C1 segment of cervical spinal cord (tissue), 14 donors: ENCODE data around the gene MATN3.
"Not testable (repeated sequence)": the region's sequence is repeated elsewhere in the genome, so short reads cannot be mapped to it uniquely, and the experiment has no call there.

Experiments used
- DNase-seq, 14 donors: peaks; one replicate each; lab custom pipeline; 2025; lab: John Stamatoyannopoulos, UW

The MATN3 gene

GRCh38 chr2:20012282-20013125 lies at the start of gene MATN3:
Gene MATN3 (minus strand): TSS chr2:20012668. CDS start chr2:20012631, 37 bp downstream.
- peak in 1 of 14 donors; percentile 5 for DNase-seq

GRCh38 chr2:20061940-20062339 lies 49.5 kb upstream of the MATN3 start:
- DNase-seq, result no peak

GRCh38 chr2:20061476-20061875 lies 49.0 kb upstream of the MATN3 start:
- DNase-seq, result no peak

GRCh38 chr2:20060106-20060505 lies 47.6 kb upstream of the MATN3 start:
- no peak for DNase-seq

GRCh38 chr2:20057268-20057667 lies 44.8 kb upstream of the MATN3 start:
- DNase-seq, result no peak

- DNase-seq, result no peak
Observed at GRCh38 chr2:20054931-20055330, 42.5 kb upstream of the MATN3 start.

GRCh38 chr2:20054119-20054518 lies 41.7 kb upstream of the MATN3 start:
- DNase-seq, result no peak

GRCh38 chr2:20052861-20053281 lies 40.4 kb upstream of the MATN3 start:
- peak in 1 of 14 donors; percentile 48 for DNase-seq

GRCh38 chr2:20052229-20052851 lies 39.9 kb upstream of the MATN3 start:
- no peak for DNase-seq

- DNase-seq, result peak; percentile 94 to 100 (median 99)
Observed at GRCh38 chr2:20051532-20052228, 39.2 kb upstream of the MATN3 start, which contains the start of gene LAPTM4A. Gene LAPTM4A (minus strand): TSS chr2:20051628. CDS start chr2:20051520, 108 bp downstream.

GRCh38 chr2:20050646-20051531 lies 38.4 kb upstream of the MATN3 start:
- peak in 12 of 14 donors; percentile 21 to 78 (median 54) for DNase-seq

- peak in 7 of 14 donors; percentile 5 to 27 (median 10) for DNase-seq
Observed at GRCh38 chr2:20050104-20050645, 37.7 kb upstream of the MATN3 start.

- DNase-seq, result no peak
Observed at GRCh38 chr2:20049637-20050036, 37.2 kb upstream of the MATN3 start.

- no peak for DNase-seq
Observed at GRCh38 chr2:20048488-20049448, 36.3 kb upstream of the MATN3 start.

- not testable (repeated sequence) for DNase-seq
Observed at GRCh38 chr2:20045712-20046292, 33.3 kb upstream of the MATN3 start.

GRCh38 chr2:20044778-20045177 lies 32.3 kb upstream of the MATN3 start:
- DNase-seq, result no peak

GRCh38 chr2:20042531-20042930 lies 30.1 kb upstream of the MATN3 start:
- no peak for DNase-seq

- DNase-seq, result no peak
Observed at GRCh38 chr2:20040489-20041172, 28.2 kb upstream of the MATN3 start.

GRCh38 chr2:20037660-20038059 lies 25.2 kb upstream of the MATN3 start:
- DNase-seq, result no peak
